ENCODE measurements around the gene RFX3.

The RFX3 gene

GRCh38 chr9:3506164-3506563 lies 19.6 kb downstream of the RFX3 start:
- Histone ChIP-seq H3K9me3 (ENCODE audit: control insufficient read depth, insufficient read depth, low read depth, low read length) (no peaks in the 10 kb centered on the region), H3K36me3 (ENCODE audit: control insufficient read depth in 2 of 2, insufficient read depth in 1 of 2, low read length in 2 of 2) (no peaks in the 10 kb centered on the region), H3K4me1 (ENCODE audit: control insufficient read depth, insufficient read depth, low read length) (peaks cover 6% of the 10 kb centered on the region), H3K4me3 (ENCODE audit: low read depth, low read length) (no peak overlapping the region), H3K27ac (ENCODE audit: extremely low read depth, low read depth, low read length) (no peak overlapping the region)
- TF ChIP-seq KLF7 (tag by site-specific recombination; IDR thresholded peaks at IDR 0.05; ENCODE audit: borderline replicate concordance) (no peak), ZNF76 (tag by site-specific recombination; IDR thresholded peaks at IDR 0.05; ENCODE audit: borderline replicate concordance, low read depth) (no peak), ZNF24 (tag by site-specific recombination; IDR thresholded peaks at IDR 0.05) (no peak), ZNF211 (tag by site-specific recombination; IDR thresholded peaks at IDR 0.05; ENCODE audit: low read depth) (no peak), ZNF596 (tag by site-specific recombination; IDR thresholded peaks at IDR 0.05) (no peak), ZNF692 (tag by site-specific recombination; IDR thresholded peaks at IDR 0.05) (no peak), ZFHX2 (tag by site-specific recombination; conservative IDR thresholded peaks at IDR 0.05) (no peak)
- ChIA-PET CTCF (no interaction called here), POLR2A (interaction anchor here (3.2 kb wide), 1 partner anchor 21 kb away, joined by 33 read pairs; the partner anchor contains the start of gene RFX3)

- Histone ChIP-seq H3K9me3 (ENCODE audit: control insufficient read depth, insufficient read depth, low read depth, low read length) (no peaks in the 10 kb centered on the region), H3K36me3 (ENCODE audit: control insufficient read depth in 2 of 2, insufficient read depth in 1 of 2, low read length in 2 of 2) (no peaks in the 10 kb centered on the region), H3K4me3 (ENCODE audit: low read depth, low read length) (no peak overlapping the region), H3K27ac (ENCODE audit: extremely low read depth, low read depth, low read length) (no peak overlapping the region), H3K4me1 (ENCODE audit: control insufficient read depth, insufficient read depth, low read length) (peaks cover under 1% of the 10 kb centered on the region; the same call in 1 of the 2 replicates)
- CTCF ChIA-PET, result interaction anchor here (0.7 to 1.2 kb wide), 3 partner anchors 35 to 645 kb away, joined by 3 to 4 read pairs (median 3); no protein-coding TSS in a partner anchor
- POLR2A ChIA-PET, result no interaction called here
- TF ChIP-seq ZFHX2 (tag by site-specific recombination; conservative IDR thresholded peaks at IDR 0.05) (no peak), ZBTB1 (tag by site-specific recombination; IDR thresholded peaks at IDR 0.05) (no peak), ZNF341 (tag by site-specific recombination; IDR thresholded peaks at IDR 0.05; ENCODE audit: low read depth) (no peak), ZBTB10 (tag by site-specific recombination; IDR thresholded peaks at IDR 0.05) (no peak), ZNF843 (tag by site-specific recombination; IDR thresholded peaks at IDR 0.05) (no peak), SETDB1 (IDR thresholded peaks at IDR 0.05; ENCODE audit: insufficient read length, low read length) (no peak), SCRT1 (tag by site-specific recombination; IDR thresholded peaks at IDR 0.05; ENCODE audit: borderline replicate concordance) (no peak), MEIS1 (CRISPR knock-in tag; IDR thresholded peaks at IDR 0.05; ENCODE audit: borderline replicate concordance) (no peak), INSM2 (tag by site-specific recombination; IDR thresholded peaks at IDR 0.05) (no peak), ZNF513 (tag by site-specific recombination; IDR thresholded peaks at IDR 0.05) (no peak), ZNF561 (tag by site-specific recombination; IDR thresholded peaks at IDR 0.05; ENCODE audit: borderline replicate concordance) (no peak), KLF16 (tag by site-specific recombination; IDR thresholded peaks at IDR 0.05) (no peak), BCL11A (tag by site-specific recombination; IDR thresholded peaks at IDR 0.05; ENCODE audit: low read depth) (no peak), ZNF558 (tag by site-specific recombination; IDR thresholded peaks at IDR 0.05) (no peak), ZNF658 (tag by site-specific recombination; IDR thresholded peaks at IDR 0.05) (no peak)
Observed at GRCh38 chr9:3502560-3503398, 23.0 kb downstream of the RFX3 start.
